ENCODE data around the gene TOMM20L.
"Not testable (repeated sequence)": the region's sequence is repeated elsewhere in the genome, so short reads cannot be mapped to it uniquely, and the experiment has no call there.

Gene TOMM20L

DNA sequence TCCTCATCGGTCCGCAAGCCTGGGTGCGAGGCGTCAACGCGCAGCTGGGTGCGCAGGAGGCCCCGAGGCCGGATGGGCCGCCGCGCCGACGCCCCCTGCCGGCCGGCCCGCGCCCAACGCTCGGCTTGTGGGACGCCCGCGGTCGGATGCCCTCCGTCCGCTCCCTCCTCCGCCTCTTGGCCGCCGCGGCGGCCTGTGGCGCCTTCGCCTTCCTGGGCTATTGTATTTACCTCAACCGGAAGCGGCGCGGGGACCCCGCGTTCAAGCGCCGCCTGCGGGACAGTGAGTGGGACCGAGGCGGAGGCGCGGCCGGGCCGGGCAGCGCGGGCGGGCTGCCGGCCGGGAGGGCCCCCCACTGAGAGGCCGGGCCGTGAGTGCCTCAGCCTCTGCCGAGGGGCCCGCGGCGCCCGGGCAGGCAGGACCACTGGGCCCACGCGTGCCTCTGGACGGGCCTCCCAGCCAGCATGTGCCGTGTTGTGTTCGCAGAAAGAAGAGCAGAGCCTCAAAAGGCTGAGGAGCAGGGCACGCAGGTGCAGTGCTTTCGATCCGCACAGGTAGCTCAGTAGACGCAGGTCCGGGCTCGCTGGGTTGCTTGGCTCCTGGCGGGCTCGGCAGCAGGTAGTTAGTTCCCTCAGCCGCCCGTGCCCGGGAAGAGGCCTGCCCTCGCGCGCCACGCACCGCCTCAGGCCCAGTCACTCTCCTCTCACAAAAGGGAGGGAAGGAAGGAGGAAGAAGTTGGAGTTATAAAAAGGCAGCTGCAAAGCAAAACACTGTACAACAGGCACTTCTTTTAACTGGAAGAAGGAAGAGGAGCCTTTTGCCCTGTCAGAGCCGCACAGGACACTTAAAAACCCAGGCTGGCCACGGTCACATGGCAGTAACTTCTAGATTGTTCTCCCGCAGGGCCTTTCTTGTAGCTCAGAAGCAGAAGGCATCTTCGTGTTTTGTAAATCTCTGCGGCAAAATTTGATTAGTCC lies at the start of gene TOMM20L:
TOMM20L (plus strand) TSS at position 119 of the 977 bp plus-strand sequence; CDS start at position 147, 28 bp downstream.
- Histone ChIP-seq H3K9ac (ENCODE audit: low read depth, low read length) (peak within 1 kb of the TSS; percentile 49), H3K4me3 (ENCODE audit: low read depth, low read length) (peak within 1 kb of the TSS; percentile 70), H3K9me3 (ENCODE audit: control insufficient read depth, insufficient read depth, low read length) (no peaks in the 10 kb centered on the region), H3K36me3 (ENCODE audit: control insufficient read depth, insufficient read depth, low read length) (no peaks in the 10 kb centered on the region), H3K27me3 (ENCODE audit: control insufficient read depth, insufficient read depth, low read length) (peaks cover 19% of the 10 kb centered on the region), H3K4me1 (ENCODE audit: control insufficient read depth, insufficient read depth, low read length) (peaks cover 2% of the 10 kb centered on the region)

DNA sequence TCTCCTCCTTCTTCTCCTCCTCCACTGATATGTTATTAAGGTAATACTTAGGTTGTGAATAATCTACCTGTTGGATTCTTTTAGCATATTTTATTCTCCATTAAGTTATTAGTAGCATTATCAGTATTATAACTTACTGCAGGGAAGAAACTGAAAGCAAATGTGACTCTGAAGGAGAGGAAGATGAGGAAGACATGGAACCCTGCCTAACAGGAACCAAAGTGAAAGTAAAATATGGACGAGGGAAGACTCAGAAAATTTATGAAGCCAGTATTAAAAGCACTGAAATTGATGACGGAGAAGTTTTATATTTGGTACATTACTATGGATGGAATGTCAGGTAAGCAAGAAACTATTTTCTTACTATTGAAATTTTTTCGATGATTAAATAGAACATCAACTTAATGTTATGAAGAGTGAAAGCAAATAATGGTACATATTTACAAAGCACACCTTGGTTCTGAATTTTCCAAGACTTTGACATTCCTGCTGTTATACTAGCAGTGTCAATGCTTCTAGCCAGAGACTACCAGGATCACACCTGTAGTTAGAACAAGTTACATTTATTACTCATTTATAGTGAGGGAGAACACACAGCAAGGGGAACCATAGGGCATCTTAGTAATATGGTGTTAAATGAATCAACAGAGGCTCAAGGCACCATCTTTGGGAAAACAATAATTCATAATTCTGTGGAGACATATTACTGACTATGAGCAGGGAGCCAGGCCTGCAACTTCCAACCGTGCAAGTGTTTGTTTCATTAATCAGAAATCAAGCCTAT lies 42.0 kb upstream of the TOMM20L start:
- Histone ChIP-seq H3K4me3 (ENCODE audit: low read depth, low read length) (no peak overlapping the region), H3K36me3 (ENCODE audit: control insufficient read depth, insufficient read depth, low read length) (no peaks in the 10 kb centered on the region), H3K9me3 (ENCODE audit: control insufficient read depth, insufficient read depth, low read length) (no peaks in the 10 kb centered on the region), H3K9ac (ENCODE audit: low read depth, low read length) (no peak overlapping the region), H3K27me3 (ENCODE audit: control insufficient read depth, insufficient read depth, low read length) (no peaks in the 10 kb centered on the region), H3K4me1 (ENCODE audit: control insufficient read depth, insufficient read depth, low read length) (no peaks in the 10 kb centered on the region)

DNA sequence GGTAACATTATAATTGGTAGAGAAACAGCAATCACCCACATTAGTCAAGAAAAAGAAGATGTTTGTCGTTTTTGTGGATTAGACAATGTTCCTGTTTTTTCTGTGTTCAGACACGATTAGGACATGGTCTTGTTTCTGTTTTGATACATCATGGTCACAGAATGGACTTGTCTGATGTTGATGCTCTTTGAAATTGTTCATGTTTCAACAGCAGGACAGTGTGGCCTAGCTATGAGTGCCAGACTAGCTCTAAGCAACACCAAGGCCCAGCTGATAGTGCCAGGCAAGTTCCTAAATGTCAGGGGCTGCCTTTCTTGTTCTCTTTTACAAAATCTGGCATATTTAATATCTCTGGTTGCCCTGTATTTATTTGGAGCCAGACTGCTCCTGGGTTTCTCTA lies 40.9 kb upstream of the TOMM20L start:
- Histone ChIP-seq H3K9me3 (ENCODE audit: control insufficient read depth, insufficient read depth, low read length) (no peaks in the 10 kb centered on the region), H3K4me3 (ENCODE audit: low read depth, low read length) (no peak overlapping the region), H3K27me3 (ENCODE audit: control insufficient read depth, insufficient read depth, low read length) (no peaks in the 10 kb centered on the region), H3K9ac (ENCODE audit: low read depth, low read length) (no peak overlapping the region), H3K36me3 (ENCODE audit: control insufficient read depth, insufficient read depth, low read length) (no peaks in the 10 kb centered on the region), H3K4me1 (ENCODE audit: control insufficient read depth, insufficient read depth, low read length) (no peaks in the 10 kb centered on the region)

DNA sequence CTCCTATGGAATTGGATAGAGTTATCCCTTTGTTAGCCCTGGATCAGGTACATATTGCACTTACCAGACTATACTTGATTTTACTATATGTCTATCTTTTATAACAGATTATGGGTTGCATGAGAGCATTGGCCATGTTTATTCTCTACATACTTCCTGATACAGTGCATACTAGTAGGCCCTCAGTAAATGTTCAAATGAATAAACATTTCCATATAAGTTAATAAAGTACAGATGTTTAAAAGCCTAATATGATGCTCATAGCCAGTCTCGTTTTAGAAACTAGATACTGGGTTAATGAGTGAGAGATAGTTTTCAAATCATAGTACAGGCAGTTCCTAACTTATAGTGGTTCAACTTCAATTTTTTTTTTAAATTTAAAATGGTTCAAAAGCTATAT lies 39.5 kb upstream of the TOMM20L start:
- no peaks in the 10 kb centered on the region for H3K36me3 ChIP-seq (ENCODE audit: control insufficient read depth, insufficient read depth, low read length)
- H3K27me3 ChIP-seq (ENCODE audit: control insufficient read depth, insufficient read depth, low read length): no peaks in the 10 kb centered on the region
- no peak overlapping the region for H3K4me3 ChIP-seq (ENCODE audit: low read depth, low read length)
- no peaks in the 10 kb centered on the region for H3K4me1 ChIP-seq (ENCODE audit: control insufficient read depth, insufficient read depth, low read length)
- H3K9me3 ChIP-seq (ENCODE audit: control insufficient read depth, insufficient read depth, low read length): no peaks in the 10 kb centered on the region
- H3K9ac ChIP-seq (ENCODE audit: low read depth, low read length): no peak overlapping the region

DNA sequence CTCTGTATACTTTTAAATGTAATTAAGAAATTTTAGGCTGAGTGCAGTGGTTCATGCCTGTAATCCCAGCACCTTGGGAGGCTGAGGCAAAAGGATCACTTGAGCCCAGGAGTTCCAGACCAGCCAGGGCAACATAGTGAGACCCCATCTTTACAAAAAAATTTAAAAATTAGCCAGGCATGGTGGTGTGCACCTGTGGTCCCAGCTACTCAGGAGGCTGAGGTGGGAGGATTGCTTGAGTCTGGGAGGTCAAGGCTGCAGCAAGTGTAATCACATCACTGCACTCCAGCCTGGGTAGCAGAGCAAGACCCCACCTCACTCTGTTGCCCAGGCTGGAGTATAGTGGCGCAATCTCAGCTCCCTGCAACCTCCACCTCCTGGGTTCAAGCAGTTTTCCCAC lies 33.5 kb upstream of the TOMM20L start:
- not testable (repeated sequence) for H3K4me3 ChIP-seq (ENCODE audit: low read depth, low read length); H3K9ac ChIP-seq (ENCODE audit: low read depth, low read length); H3K27me3 ChIP-seq (ENCODE audit: control insufficient read depth, insufficient read depth, low read length); H3K4me1 ChIP-seq (ENCODE audit: control insufficient read depth, insufficient read depth, low read length); H3K9me3 ChIP-seq (ENCODE audit: control insufficient read depth, insufficient read depth, low read length); H3K36me3 ChIP-seq (ENCODE audit: control insufficient read depth, insufficient read depth, low read length)

DNA sequence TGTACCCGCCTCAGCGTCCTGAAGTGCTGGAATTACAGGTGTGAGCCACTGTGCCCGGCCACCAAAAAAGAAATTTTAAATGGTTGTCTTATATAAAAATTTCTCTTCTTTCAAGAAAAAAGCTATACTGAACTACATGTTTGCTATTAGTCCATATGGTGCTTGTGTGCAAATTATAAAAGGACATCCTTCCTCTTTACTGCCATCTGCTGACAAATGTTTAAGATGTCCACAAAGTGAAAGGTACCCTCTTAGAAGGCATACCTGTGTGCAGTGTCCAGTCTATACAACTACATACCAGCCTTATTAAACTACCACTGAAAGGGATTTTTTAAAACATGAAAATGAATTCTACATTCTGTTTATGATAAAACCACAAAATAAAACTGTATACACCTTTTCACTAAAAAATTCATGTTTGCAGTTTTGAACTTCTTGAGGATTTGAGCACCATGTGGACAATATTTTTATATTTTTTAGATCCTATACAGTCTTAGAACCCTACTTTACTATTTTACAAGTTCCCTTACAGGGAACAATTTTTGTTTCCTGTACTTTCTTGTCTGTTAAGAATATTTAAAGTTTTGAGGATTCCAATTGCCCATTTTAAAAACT lies 32.8 kb upstream of the TOMM20L start:
- H3K9me3 ChIP-seq (ENCODE audit: control insufficient read depth, insufficient read depth, low read length): no peaks in the 10 kb centered on the region
- no peak overlapping the region for H3K9ac ChIP-seq (ENCODE audit: low read depth, low read length)
- no peaks in the 10 kb centered on the region for H3K27me3 ChIP-seq (ENCODE audit: control insufficient read depth, insufficient read depth, low read length)
- H3K4me3 ChIP-seq (ENCODE audit: low read depth, low read length): no peak overlapping the region
- H3K36me3 ChIP-seq (ENCODE audit: control insufficient read depth, insufficient read depth, low read length): peaks cover 3% of the 10 kb centered on the region
- H3K4me1 ChIP-seq (ENCODE audit: control insufficient read depth, insufficient read depth, low read length): no peaks in the 10 kb centered on the region

DNA sequence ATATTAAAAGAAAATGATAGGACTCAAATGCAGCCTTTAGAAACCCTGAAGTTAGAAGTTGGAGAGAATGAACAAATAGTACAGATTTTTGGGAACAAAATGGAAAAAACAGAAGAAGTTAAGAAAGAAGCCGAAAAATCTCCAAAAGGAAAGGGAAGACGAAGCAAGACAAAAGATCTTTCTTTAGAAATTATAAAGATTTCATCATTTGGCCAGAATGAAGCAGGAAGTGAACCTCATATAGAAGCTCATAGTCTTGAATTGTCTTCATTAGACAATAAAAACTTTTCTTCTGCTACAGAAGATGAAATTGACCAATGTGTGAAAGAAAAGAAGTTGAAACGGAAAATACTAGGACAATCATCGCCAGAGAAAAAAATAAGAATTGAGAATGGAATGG lies 31.4 kb upstream of the TOMM20L start:
- H3K4me1 ChIP-seq (ENCODE audit: control insufficient read depth, insufficient read depth, low read length): no peaks in the 10 kb centered on the region
- no peaks in the 10 kb centered on the region for H3K9me3 ChIP-seq (ENCODE audit: control insufficient read depth, insufficient read depth, low read length)
- H3K4me3 ChIP-seq (ENCODE audit: low read depth, low read length): no peak overlapping the region
- peaks cover 3% of the 10 kb centered on the region for H3K36me3 ChIP-seq (ENCODE audit: control insufficient read depth, insufficient read depth, low read length)
- no peaks in the 10 kb centered on the region for H3K27me3 ChIP-seq (ENCODE audit: control insufficient read depth, insufficient read depth, low read length)
- no peak overlapping the region for H3K9ac ChIP-seq (ENCODE audit: low read depth, low read length)

DNA sequence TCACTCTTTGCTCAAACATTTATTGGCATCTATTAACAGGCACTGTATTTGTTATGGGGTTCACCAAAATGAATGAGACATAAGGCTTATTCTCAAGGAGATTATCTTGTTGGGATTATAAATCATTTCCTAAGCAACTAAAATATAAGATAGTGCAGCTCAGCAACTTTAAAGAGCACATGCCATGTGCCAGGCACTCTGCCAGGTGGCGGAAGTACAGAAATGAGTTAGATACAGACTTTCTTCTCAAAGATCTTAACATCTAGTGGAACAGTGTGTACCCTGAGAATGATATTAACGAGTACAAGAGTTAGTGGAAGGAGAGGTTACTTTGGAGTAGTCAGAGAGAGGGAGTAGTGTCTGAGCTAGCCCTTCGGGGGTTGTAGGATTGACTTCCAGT lies 28.4 kb upstream of the TOMM20L start:
- H3K36me3 ChIP-seq (ENCODE audit: control insufficient read depth, insufficient read depth, low read length): peaks cover 8% of the 10 kb centered on the region
- H3K9ac ChIP-seq (ENCODE audit: low read depth, low read length): no peak overlapping the region
- H3K9me3 ChIP-seq (ENCODE audit: control insufficient read depth, insufficient read depth, low read length): no peaks in the 10 kb centered on the region
- H3K4me1 ChIP-seq (ENCODE audit: control insufficient read depth, insufficient read depth, low read length): no peaks in the 10 kb centered on the region
- H3K27me3 ChIP-seq (ENCODE audit: control insufficient read depth, insufficient read depth, low read length): no peaks in the 10 kb centered on the region
- no peak overlapping the region for H3K4me3 ChIP-seq (ENCODE audit: low read depth, low read length)

DNA sequence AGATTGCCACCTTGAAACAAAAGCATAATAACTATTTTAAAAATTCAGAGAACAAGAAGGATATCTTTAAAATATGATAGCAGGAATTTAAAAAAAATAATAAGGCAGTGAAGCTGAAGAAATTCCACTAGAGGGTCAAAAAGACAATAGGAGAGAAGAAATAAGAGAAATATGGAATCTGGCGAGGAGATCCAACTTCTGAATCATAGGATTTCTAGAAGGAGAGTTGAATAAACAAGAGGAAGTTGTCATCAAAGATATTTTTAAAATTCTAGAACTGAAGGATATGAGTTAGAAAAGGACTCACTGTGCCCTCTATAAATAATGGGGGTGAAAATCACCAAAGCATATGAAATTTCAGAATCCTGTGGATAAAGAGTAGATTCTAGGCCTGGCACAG lies 26.8 kb upstream of the TOMM20L start:
- Histone ChIP-seq H3K9me3 (ENCODE audit: control insufficient read depth, insufficient read depth, low read length) (no peaks in the 10 kb centered on the region), H3K4me1 (ENCODE audit: control insufficient read depth, insufficient read depth, low read length) (no peaks in the 10 kb centered on the region), H3K27me3 (ENCODE audit: control insufficient read depth, insufficient read depth, low read length) (no peaks in the 10 kb centered on the region), H3K9ac (ENCODE audit: low read depth, low read length) (no peak overlapping the region), H3K36me3 (ENCODE audit: control insufficient read depth, insufficient read depth, low read length) (peaks cover 8% of the 10 kb centered on the region), H3K4me3 (ENCODE audit: low read depth, low read length) (no peak overlapping the region)

DNA sequence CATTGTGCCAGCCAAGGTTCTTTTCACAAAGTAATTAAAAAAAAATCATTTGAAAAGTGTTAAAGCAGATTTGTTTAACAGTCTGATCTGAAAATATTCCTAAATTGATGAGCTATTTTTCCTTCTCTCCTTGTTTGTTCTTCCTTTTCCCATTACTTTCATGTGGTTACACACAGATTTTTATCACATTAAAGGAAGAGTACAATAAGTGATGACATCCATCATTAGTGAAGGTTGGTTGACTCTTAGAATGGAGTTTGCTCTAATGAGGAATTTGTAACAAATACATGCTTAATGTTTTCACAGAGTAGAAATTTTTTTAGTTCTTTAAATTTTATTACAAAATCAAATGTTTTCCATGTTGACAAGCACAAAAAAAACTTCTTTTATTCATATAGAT lies 18.9 kb upstream of the TOMM20L start:
- H3K9me3 ChIP-seq (ENCODE audit: control insufficient read depth, insufficient read depth, low read length): no peaks in the 10 kb centered on the region

DNA sequence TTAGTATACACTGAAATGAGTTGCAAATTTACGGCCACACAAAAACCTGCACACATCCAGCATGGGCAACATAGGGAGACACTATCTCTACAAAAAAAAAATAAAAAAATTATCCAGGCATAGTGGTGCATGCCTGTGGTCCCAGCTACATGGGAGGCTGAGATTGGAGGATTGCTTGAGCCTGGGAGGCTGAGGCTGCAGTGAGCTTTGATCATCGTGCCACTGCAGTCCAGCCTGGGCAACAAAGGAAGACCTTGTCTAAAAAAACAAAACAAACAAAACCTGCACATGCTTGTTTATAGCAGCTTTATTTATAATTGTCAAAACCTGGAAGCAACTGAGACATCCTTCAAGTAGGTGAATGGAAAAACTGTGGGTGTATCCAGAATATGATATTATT lies 4.9 kb upstream of the TOMM20L start:
- Histone ChIP-seq H3K4me3 (ENCODE audit: low read depth, low read length) (no peak overlapping the region), H3K27me3 (ENCODE audit: control insufficient read depth, insufficient read depth, low read length) (peaks cover 8% of the 10 kb centered on the region), H3K9ac (ENCODE audit: low read depth, low read length) (no peak overlapping the region), H3K36me3 (ENCODE audit: control insufficient read depth, insufficient read depth, low read length) (no peaks in the 10 kb centered on the region), H3K4me1 (ENCODE audit: control insufficient read depth, insufficient read depth, low read length) (peaks cover 2% of the 10 kb centered on the region), H3K9me3 (ENCODE audit: control insufficient read depth, insufficient read depth, low read length) (no peaks in the 10 kb centered on the region)

More for the DNA sequence above, 18.9 kb upstream of the TOMM20L start:
- Histone ChIP-seq H3K4me3 (ENCODE audit: low read depth, low read length) (no peak overlapping the region), H3K27me3 (ENCODE audit: control insufficient read depth, insufficient read depth, low read length) (no peaks in the 10 kb centered on the region), H3K4me1 (ENCODE audit: control insufficient read depth, insufficient read depth, low read length) (no peaks in the 10 kb centered on the region), H3K36me3 (ENCODE audit: control insufficient read depth, insufficient read depth, low read length) (peaks cover 6% of the 10 kb centered on the region), H3K9ac (ENCODE audit: low read depth, low read length) (no peak overlapping the region)

Measured in iPS-15b (cell line).